HG03045 (cell line): ENCODE measurements around the gene BCL2L13.

Experiments used
- ATAC-seq: cut with Tn5 transposase; IDR thresholded peaks from one replicate; pipeline ENCODE4 v1.9.1; 2021; ENCODE audit warnings: mild to moderate bottlenecking, moderate library complexity; ENCODE audit not compliant: unreplicated experiment

BCL2L13 gene

GRCh38 chr22:17726006-17726927 lies 87.7 kb downstream of the BCL2L13 start:
- ATAC-seq, result no peak

DNA sequence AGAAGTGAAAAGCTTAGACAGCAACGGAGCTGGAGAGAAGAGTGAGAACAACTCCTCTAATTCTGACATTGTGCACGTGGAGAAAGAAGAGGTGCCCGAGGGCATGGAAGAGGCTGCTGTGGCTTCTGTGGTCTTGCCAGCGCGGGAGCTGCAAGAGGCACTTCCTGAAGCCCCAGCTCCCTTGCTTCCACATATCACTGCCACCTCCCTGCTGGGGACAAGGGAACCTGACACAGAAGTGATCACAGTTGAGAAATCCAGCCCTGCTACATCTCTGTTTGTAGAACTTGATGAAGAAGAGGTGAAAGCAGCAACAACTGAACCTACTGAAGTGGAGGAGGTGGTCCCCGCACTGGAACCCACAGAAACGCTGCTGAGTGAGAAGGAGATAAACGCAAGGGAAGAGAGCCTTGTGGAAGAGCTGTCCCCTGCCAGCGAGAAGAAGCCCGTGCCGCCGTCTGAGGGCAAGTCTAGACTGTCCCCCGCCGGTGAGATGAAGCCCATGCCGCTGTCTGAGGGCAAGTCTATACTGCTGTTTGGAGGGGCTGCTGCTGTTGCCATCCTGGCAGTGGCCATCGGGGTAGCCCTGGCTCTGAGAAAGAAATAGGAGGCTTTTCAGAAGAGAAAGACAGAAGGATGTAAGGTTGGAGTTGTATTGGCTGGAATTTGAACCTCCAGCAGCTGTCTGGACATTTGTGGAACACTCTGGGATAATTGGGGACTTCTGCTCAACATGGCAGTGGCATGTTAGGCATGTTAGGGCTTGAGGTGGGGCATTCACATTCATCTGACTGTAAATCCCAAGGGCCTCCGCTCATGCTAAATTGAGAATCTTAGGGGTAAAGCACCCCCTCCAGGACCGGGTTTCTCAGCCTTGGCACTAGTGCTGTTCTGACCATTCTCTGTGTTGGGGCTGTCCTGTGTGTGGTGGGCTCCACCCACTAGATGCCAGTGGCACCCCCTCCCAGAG lies 88.7 kb downstream of the BCL2L13 start:
- no peak for ATAC-seq

- no peak for ATAC-seq
These were observed 90.2 kb downstream of the BCL2L13 start for GRCh38 chr22:17728786-17729185.

DNA sequence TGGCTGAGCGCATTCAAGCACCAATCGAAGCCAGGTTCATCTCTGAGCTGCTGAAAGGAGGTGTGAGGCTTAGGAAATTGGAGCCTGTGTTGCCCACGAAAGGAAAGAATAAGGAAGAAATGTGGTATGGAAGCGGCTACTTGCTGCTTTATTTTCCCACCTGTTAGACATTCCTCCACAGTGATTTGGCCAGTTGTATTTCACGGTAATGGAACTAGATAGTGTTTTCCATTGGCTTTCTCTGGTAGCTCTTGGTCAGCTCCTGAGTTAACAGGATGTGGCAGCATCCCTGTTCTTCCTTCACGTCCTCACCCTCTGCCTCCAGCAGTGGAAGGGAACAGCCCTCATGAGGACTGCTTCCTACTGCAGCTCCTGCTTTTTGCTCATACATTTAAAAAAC lies 91.0 kb downstream of the BCL2L13 start:
- no peak for ATAC-seq

DNA sequence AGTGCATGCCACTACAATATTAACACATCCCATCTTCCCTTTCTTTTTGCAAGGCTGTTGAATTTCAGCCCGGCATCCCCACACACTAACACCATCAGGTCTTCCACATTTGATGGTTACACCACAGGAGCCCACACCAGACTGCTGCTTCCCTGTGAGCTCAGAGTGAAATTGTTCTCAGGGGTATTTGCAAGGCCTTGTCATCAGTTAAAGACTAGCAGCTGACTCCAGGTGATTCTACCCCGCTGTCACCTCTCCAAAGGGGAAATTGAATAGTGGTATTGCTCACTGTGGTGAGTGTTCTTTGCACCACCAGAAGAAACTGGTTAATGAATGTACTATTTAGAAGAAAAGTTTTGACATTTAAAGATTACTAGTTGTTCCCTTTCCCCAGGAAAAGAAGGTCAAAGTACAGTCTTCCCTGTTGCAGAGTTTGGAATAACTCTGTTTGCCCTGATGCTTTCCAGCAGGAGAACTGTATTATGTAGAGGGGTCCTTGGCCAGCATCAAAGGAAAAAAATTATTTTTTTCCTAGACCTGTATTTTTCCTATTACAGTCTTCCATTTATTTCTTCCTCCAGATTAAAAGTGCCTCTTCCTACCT lies 93.8 kb downstream of the BCL2L13 start:
- no peak for ATAC-seq

DNA sequence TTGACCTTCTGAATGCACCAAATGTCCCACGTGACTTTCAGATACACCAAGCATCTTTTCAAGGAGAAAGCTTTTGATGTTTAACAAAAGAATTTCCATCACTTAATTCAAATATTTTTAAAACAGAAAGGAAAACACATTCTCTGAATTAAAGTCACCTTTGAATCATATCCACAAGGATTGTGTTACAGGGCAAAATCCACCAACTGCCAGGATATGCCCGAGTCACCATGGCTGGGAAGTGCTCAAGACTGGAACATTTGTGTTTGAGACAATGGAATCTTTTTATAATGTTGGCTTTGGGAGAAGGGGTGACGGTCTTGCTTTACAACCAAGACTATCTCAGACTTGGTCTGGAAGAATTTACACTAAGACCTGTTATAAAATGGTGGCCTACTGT lies 94.9 kb downstream of the BCL2L13 start:
- no peak for ATAC-seq

GRCh38 chr22:17734187-17734586 lies 95.6 kb downstream of the BCL2L13 start:
- ATAC-seq, result no peak

DNA sequence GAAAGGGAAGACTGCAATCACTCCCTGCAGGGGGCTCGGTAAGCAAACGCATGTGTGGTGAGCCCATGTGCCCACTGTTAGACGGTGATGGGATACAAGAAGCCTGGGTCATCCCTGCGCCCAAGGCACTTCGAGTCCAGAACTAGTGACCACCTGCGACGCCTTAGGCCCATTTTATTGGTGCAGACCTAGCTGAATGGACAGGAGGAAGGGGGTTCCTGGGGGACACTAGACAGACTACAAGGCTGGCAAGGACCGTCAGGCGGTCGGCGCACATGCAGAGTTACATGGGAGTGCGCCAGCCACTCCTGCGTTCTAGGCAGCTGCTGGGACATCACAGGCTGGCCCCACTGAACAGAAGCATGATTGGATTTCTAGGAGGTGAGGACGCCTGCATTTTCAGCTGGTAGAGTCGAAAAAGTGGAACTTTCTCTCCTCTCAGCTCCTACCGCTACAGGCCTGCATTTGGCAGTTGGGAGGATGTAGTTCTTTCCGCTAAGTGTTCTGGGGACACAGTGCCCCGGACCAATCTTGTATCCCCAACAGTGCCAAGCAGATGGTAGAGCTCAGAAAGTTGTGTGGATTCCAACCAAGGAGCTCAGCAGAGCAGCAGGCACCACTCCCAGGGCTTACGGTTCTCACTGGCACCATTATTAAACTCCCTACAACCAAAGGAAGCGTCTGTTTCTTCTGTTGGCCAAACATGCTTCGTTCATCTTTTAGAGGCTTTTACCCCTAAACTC lies 100.0 kb downstream of the BCL2L13 start:
- no peak for ATAC-seq

DNA sequence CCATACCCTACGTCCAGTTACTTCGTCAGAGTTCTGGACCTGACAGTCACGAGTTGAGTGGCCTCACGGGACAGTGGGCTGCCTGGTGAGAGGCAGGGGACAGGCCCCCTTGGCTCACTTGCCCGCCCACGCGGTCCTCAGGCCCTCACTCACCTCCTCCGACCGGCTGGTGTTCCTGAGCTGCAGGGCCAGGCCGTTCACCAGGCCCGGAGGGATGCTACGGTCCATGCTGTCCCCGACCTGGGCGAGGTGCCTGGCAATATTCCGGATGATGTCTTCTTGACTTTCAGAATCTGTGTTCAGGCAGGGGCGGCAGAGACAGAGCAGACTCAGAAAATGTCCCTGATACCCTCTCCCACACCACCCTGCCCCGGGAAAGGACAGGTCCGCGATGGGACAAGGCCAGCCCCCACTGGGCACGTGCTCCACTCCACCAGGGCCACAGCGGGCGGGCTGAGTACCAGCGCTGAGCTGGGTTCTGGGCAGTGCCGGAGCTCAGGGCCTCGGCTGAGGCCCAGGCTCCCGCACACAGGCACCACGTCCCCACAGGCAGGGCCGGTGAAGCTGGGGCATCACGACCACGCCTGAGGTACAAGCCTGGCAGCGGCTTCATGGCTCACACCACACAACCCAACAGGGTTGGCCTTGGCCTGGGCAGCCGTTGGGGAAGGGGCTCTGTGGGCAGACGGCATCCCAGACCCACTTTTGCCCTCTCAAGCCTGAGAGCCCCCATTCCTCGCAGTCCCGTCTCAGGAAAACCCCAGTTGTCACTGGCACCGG lies 100.8 kb downstream of the BCL2L13 start:
- no peak for ATAC-seq

GRCh38 chr22:17741866-17742526 lies 103.4 kb downstream of the BCL2L13 start:
- ATAC-seq, result no peak

- ATAC-seq, result no peak
These were observed 104.0 kb downstream of the BCL2L13 start for GRCh38 chr22:17742527-17742902.

DNA sequence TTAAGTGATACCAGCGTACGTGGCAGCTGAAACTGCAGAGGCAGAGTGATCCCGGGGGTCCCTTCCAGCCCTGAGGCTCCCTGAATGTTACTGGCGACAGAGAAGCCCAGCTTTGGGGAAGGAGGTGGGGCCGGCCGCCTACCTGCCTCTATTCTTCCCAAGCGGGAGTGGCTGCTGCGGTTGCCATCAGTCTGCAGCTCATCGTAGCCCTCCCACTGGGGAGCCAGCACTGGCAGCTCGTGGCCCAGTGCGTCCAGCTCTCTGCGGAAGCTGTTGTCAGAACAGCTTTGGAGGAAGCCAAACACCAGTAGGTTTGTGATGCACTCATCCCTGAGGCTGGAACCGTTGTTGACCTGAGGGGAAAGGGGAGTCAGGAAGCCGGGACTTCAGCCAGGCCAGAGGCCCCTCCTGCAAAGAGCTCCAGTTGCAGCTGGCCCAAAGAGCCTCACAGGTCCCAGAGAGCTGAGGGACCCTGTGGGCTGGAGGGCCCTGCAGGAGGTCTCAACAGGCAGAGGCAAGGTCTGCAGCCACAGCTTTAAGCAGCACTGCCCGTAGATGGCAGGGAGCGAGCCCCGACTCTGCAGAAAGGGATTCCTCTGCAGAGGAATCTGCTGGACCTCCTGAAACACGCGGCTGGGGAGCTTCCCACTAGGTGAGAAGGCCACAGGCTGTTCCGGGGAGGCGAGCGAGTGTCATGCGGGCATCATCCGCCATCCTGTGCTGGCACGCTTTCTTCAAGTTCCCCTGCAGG lies 105.3 kb downstream of the BCL2L13 start:
- ATAC-seq, result no peak

GRCh38 chr22:17744430-17744829 lies 105.9 kb downstream of the BCL2L13 start:
- no peak for ATAC-seq

DNA sequence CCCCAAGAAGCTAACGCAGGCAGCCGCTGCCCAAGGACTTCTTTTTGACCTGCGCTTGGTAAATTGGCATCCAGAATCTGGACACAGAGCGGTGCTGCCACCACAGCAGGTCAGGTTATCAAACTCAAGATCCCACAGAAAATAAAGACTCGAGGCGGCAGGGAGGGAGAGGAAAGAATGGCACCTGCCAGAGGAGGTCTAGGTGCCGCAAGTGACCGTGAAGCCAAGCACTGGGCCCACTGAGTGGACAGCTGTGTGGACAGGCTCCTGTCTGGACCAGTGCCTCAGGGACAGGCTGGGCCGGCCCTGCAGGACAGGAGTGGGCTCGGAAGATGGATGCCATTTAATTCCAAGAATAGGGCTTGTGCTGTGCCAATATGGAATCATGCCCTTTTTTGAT lies 108.4 kb downstream of the BCL2L13 start:
- no peak for ATAC-seq

DNA sequence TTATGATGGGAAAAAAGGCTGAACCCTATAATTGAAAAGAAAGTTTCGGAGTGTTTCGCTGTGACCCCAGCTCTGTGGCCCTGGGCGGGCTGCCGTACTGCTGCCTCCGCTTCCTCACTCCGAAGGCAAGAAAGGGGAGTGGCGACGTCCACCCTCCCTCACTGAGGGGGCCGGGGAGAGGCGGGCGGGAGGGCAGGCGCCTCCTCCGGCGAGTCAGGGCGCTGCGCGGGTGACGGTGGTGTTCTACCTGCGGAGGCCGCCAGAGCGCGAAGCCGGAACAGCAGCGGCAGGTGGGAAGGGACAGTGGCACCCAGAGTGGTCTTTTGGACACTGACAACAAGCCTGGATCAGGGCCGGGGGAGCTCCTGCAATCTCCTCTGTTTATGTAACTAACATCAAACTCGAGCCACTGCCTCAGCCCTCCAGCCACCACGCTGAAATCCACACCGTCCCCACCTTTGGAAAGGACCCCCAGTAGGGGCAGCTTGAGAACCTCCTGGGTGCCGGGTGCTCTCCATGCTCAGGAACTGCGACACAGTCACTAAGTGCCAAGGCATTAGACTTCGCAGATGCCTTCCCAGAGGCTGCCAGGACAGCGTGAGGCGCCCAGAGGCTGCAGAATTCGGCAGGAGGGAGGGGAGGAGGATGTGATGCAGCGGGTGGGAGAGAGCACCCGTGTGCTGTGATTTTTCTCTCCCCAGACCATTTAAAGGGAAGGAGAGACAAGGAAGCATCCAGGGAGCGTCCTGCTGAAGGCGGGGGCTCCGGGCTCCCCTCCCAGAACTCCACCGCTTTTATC lies 110.2 kb downstream of the BCL2L13 start:
- no peak for ATAC-seq

GRCh38 chr22:17749605-17750395 lies 111.2 kb downstream of the BCL2L13 start:
- no peak for ATAC-seq

GRCh38 chr22:17751596-17751995 lies 113.0 kb downstream of the BCL2L13 start:
- no peak for ATAC-seq
